ENCODE data around the gene LRRC40. TPM values are rescaled to one million over a fixed set of nuclear protein-coding genes. Genes with fewer than 3 reads are reported as not detected.

The LRRC40 gene
- total RNA-seq, 1 donor from 2014 or later: 16.7 TPM

DNA sequence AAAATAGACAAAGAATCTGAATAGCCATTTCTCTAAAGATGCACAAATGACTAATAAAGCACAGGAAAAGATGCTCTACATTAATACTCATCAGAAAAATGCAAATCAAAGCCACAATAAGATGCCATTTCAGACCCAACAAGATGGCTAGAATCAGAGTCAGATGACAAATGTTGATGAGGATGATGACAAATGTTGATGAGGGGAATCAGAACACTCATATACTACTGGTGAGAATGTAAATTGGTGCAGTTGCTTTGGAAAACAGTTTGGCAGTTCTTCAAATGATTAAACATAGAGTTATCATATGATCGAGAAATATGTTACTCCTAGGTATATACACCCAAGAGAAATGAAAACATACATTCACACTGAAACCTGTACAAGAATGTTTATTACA lies 33.9 kb downstream of the LRRC40 start:
- peaks cover 61% of the 10 kb centered on the region for H3K36me3 Mint-ChIP-seq (ENCODE audit: low read depth)
- ChIA-PET POLR2A (no interaction called here), CTCF (no interaction called here)
- no peaks in the 10 kb centered on the region for H3K9me3 Mint-ChIP-seq
- no peak for ATAC-seq (ENCODE audit: low read depth)
- no peaks in the 10 kb centered on the region for H3K27me3 Mint-ChIP-seq
- no peak overlapping the region for H3K27ac Mint-ChIP-seq
- intact Hi-C loops (cut with micrococcal nuclease): no loop called here
- DNase-seq: no peak
- H3K4me3 Mint-ChIP-seq: no peak overlapping the region
- H3K4me1 Mint-ChIP-seq: no peaks in the 10 kb centered on the region
- TF ChIP-seq, protein P1, sequence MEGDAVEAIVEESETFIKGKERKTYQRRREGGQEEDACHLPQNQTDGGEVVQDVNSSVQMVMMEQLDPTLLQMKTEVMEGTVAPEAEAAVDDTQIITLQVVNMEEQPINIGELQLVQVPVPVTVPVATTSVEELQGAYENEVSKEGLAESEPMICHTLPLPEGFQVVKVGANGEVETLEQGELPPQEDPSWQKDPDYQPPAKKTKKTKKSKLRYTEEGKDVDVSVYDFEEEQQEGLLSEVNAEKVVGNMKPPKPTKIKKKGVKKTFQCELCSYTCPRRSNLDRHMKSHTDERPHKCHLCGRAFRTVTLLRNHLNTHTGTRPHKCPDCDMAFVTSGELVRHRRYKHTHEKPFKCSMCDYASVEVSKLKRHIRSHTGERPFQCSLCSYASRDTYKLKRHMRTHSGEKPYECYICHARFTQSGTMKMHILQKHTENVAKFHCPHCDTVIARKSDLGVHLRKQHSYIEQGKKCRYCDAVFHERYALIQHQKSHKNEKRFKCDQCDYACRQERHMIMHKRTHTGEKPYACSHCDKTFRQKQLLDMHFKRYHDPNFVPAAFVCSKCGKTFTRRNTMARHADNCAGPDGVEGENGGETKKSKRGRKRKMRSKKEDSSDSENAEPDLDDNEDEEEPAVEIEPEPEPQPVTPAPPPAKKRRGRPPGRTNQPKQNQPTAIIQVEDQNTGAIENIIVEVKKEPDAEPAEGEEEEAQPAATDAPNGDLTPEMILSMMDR (IDR thresholded peaks at IDR 0.05): no peak

DNA sequence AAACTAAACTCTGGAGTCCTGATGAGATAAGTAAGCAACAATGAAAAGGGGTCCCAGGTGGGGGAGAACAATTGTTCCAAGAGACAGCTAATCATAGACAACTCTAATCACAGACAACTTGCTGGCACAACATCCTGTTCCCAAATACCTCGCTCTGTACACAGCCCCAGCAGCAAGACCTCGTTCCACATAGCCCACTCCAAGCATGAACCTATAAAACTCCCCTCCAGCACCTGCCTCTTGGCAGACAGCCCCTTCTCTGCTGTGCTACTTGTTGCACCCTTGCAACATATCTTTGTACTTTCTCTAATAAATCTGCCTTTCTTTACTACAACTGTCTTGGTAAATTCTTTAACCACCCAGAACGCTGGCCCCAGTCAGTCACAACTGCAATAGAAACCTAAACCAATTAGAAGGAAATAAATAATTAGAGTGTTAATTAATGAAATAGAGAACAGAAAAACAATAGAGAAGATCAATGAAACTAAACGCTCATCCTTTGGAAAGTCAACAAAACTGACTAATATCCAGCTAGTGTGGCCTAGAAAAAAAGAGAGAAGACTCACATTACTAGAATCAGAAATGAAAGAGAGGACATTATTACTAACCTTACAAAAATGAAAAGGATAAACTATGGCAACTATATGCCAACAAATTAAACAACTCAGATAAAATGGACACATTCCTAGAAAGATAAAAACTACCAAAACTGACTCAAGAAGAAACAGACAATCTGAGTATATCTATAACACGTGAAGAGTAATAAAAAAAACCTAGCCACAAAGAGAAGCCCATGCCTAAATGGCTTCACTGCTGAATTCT lies 36.1 kb downstream of the LRRC40 start:
- DNase-seq (no peak), ATAC-seq (ENCODE audit: low read depth) (no peak)
- POLR2A ChIA-PET: no interaction called here
- intact Hi-C loops (cut with micrococcal nuclease): no loop called here
- no peaks in the 10 kb centered on the region for H3K27me3 Mint-ChIP-seq
- no peak overlapping the region for H3K27ac Mint-ChIP-seq
- H3K4me3 Mint-ChIP-seq: no peak overlapping the region
- peaks cover 54% of the 10 kb centered on the region for H3K36me3 Mint-ChIP-seq (ENCODE audit: low read depth)
- H3K9me3 Mint-ChIP-seq: no peaks in the 10 kb centered on the region
- CTCF ChIA-PET: no interaction called here
- TF ChIP-seq, protein P1 (IDR thresholded peaks at IDR 0.05): no peak
- H3K4me1 Mint-ChIP-seq: no peaks in the 10 kb centered on the region

DNA sequence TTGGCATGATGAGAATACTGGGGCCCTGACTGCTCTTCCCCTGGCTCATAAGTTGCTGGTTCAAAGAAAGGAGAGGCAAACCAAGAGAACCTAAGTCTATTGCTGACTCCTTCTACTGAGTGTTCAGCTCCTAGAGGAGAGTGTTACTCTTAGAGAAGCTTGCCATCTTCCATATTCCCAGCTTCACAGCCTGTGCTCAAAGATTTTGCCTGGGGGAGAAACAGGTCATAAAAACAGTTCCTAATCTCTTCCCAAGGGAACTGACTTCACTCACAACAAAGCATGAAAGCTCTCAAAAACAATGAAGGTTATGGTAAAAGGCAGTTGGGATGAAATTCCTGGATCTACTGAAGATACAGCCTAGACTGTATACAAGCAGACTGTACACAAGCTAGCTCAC lies 37.1 kb downstream of the LRRC40 start:
- no peaks in the 10 kb centered on the region for H3K4me1 Mint-ChIP-seq
- POLR2A ChIA-PET: no interaction called here
- H3K4me3 Mint-ChIP-seq: no peak overlapping the region
- DNase-seq: no peak
- no peaks in the 10 kb centered on the region for H3K9me3 Mint-ChIP-seq
- no peak overlapping the region for H3K27ac Mint-ChIP-seq
- intact Hi-C loops (cut with micrococcal nuclease): no loop called here
- CTCF ChIA-PET: no interaction called here
- peaks cover 50% of the 10 kb centered on the region for H3K36me3 Mint-ChIP-seq (ENCODE audit: low read depth)
- no peak for ATAC-seq (ENCODE audit: low read depth)
- TF ChIP-seq, protein P1 (IDR thresholded peaks at IDR 0.05): no peak
- no peaks in the 10 kb centered on the region for H3K27me3 Mint-ChIP-seq

DNA sequence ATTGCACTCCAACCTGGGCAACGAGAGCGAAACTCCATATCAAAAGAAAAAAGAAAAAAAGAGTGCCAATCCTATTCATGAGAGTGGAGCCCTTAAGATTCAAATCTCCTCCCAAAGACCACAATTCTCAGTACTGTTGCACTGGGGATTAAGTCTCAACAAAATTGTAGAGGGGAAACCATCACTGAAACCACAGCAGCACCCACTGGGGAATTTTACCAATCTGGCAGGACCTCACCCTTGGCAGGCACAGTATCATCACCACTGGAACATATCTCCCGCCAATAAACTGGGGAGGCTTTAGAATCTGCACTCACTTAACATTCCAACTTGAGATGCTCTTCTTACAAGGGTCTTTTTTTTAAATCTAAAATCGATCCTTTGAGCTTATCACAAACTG lies 41.0 kb downstream of the LRRC40 start:
- CTCF ChIA-PET: no interaction called here
- Mint-ChIP-seq H3K27ac (no peak overlapping the region), H3K4me3 (no peak overlapping the region), H3K36me3 (ENCODE audit: low read depth) (peaks cover 49% of the 10 kb centered on the region), H3K27me3 (no peaks in the 10 kb centered on the region), H3K4me1 (no peaks in the 10 kb centered on the region), H3K9me3 (no peaks in the 10 kb centered on the region)
- ATAC-seq (ENCODE audit: low read depth) (no peak), DNase-seq (no peak)
- POLR2A ChIA-PET: no interaction called here
- TF ChIP-seq, protein P1 (IDR thresholded peaks at IDR 0.05): no peak
- intact Hi-C loops (cut with micrococcal nuclease): no loop called here

DNA sequence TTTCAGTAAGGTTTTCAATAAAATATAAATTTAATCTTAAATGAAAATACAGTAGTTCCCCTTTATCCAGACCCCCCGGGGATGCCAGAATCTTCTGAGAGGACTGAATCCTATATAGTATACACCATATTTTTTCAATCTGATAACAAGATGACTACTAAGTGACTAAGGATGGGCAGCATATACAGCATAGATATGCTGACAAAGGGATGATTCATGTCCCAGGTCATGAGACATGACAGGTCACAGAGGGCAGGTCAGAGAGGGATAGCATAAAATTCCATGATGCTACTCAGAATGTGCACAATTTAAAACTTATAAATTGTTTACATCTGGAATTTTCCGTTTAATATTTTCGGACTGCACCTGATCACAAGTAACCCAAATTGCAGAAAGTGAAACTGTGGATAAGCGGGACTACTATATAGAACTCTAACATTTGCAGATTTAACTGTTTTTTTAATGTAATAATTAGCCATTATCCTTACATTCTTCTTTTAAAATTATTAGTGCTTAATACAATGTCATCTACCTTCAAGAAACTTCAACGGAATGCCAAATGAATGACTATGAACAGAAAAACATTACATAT lies 48.8 kb downstream of the LRRC40 start:
- Mint-ChIP-seq H3K27me3 (no peaks in the 10 kb centered on the region), H3K36me3 (ENCODE audit: low read depth) (peaks cover 38% of the 10 kb centered on the region), H3K4me3 (no peak overlapping the region), H3K4me1 (no peaks in the 10 kb centered on the region), H3K9me3 (no peaks in the 10 kb centered on the region), H3K27ac (no peak overlapping the region)
- ATAC-seq (ENCODE audit: low read depth) (no peak), DNase-seq (no peak)
- intact Hi-C loops (cut with micrococcal nuclease): no loop called here
- CTCF ChIA-PET: no interaction called here
- POLR2A ChIA-PET: no interaction called here
- TF ChIP-seq, protein P1 (IDR thresholded peaks at IDR 0.05): no peak
